Measurements from ENCODE around the gene TCL1A. TPM values are rescaled to one million over a fixed set of nuclear protein-coding genes. Genes with fewer than 3 reads are reported as not detected.

TCL1A gene
- total and polyA plus RNA-seq, 12 donors: 0.22 to 0.33 TPM; not detected in 10

GRCh38 chr14:95686935-95687334 is 27.0 kb downstream of the TCL1A start:
- H3K36me3 ChIP-seq (replicated peaks in 1 of 2): no peaks in the 10 kb centered on the region
- DNase-seq: no peak
- TF ChIP-seq POLR2A (IDR thresholded peaks at IDR 0.05): no peak
- TF ChIP-seq, protein P1, sequence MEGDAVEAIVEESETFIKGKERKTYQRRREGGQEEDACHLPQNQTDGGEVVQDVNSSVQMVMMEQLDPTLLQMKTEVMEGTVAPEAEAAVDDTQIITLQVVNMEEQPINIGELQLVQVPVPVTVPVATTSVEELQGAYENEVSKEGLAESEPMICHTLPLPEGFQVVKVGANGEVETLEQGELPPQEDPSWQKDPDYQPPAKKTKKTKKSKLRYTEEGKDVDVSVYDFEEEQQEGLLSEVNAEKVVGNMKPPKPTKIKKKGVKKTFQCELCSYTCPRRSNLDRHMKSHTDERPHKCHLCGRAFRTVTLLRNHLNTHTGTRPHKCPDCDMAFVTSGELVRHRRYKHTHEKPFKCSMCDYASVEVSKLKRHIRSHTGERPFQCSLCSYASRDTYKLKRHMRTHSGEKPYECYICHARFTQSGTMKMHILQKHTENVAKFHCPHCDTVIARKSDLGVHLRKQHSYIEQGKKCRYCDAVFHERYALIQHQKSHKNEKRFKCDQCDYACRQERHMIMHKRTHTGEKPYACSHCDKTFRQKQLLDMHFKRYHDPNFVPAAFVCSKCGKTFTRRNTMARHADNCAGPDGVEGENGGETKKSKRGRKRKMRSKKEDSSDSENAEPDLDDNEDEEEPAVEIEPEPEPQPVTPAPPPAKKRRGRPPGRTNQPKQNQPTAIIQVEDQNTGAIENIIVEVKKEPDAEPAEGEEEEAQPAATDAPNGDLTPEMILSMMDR (IDR thresholded peaks at IDR 0.05): no peak
- WGBS, 4 donors: 59 to 86% (median 72%) methylated on average over 2 of the region's 2 CpGs
- no peaks in the 10 kb centered on the region for H3K4me1 ChIP-seq (replicated peaks in 1 of 2)
- no peaks in the 10 kb centered on the region for H3K27me3 ChIP-seq
- H3K4me3 ChIP-seq: no peak overlapping the region
- intact Hi-C loops (cut with DNase I): loop anchor here in 1 of 2 donors (5.0 to 10.0 kb wide), 2 partner anchors 80 to 308 kb away; no protein-coding TSS in a partner anchor
- no peaks in the 10 kb centered on the region for H3K9me3 ChIP-seq (replicated peaks in 1 of 3)
- no peak overlapping the region for H3K27ac ChIP-seq

DNA sequence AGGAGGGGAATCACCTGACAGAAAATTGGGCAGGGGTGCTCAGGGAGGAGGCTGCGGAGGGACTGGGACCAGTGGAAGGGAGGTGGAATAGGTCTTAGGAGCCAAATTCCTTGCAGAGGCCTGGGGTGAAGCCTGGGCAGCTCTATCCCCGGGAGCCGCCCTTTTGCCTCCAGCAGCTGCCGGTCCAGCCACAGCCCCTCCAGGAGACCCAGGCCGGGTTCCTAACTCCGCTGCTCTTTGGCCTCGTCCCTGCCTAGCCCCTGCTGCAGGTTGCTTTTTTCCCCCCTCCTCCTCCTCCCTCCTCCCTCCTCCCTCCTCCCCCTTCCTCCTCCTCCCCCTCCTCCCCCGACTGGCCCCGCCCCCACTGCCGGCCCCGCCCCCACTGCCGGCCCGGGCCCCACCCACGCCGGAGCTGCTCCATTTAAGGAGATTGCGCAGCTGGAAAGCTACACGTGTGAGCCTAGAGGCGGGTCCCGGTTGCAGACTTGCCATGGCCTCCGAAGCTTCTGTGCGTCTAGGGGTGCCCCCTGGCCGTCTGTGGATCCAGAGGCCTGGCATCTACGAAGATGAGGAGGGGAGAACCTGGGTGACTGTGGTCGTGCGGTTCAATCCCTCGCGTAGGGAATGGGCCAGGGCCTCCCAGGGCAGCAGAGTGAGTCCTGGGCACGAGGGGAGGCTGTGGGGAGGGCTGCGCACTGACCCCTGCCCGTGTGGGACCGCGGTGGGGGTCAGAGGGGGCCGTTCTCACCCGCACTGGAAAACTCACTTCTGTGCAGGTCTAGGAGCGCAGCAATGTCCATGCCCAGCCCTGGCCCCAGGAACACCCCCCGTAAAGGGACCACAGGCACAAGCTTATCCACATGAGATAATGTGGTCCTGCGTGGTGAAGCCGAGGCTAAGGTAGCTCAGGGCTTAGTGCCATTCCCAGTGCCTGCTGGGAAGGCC is 27.7 kb downstream of the TCL1A start, which contains the start of gene TCL1B:
TSS of gene TCL1B (plus strand) at position 449 of the 945 bp plus-strand sequence. CDS start at position 491, 42 bp downstream.
- Histone ChIP-seq H3K27ac (no peak within 1 kb of the TSS), H3K4me3 (no peak within 1 kb of the TSS), H3K9me3 (replicated peaks in 1 of 3) (no peaks in the 10 kb centered on the region), H3K4me1 (replicated peaks in 1 of 2) (no peaks in the 10 kb centered on the region), H3K36me3 (replicated peaks in 1 of 2) (no peaks in the 10 kb centered on the region), H3K27me3 (no peaks in the 10 kb centered on the region)
- no peak for DNase-seq
- TF ChIP-seq POLR2A (IDR thresholded peaks at IDR 0.05): no peak
- TF ChIP-seq, protein P1 (IDR thresholded peaks at IDR 0.05): no peak
- intact Hi-C loops (cut with DNase I): loop anchor here in 1 of 2 donors (5.0 to 10.0 kb wide), 2 partner anchors 79 to 309 kb away; no protein-coding TSS in a partner anchor
- 66 to 87% (median 83%) methylated on average over 15 to 34 of the region's 38 CpGs for WGBS, 4 donors

GRCh38 chr14:95683793-95684192 is 30.1 kb downstream of the TCL1A start:
- 67 to 96% (median 74%) methylated on average over 3 to 4 of the region's 4 CpGs for WGBS, 4 donors

DNA sequence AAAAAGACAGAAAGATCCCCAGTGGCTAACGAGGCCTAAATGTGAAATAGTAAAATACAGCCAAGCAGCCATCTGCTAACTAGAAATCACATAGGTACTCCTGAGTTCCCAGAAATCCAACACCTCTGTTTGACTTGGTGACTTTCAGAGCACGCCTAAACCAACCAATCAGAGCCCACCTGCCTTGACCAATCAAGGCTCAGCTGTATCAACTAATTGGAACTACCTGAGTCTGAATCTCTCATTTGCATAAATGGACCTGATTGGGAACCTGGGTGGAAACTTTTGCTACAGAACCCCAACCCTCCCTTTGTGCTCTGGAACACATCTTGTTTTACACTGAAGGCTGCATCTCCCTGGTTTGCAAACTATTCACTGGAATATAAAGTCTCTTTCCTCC is 32.8 kb downstream of the TCL1A start:
- H3K4me3 ChIP-seq: no peak overlapping the region
- WGBS, 4 donors: 87 to 91% (median 90%) methylated on average over 2 of the region's 2 CpGs
- peaks cover 5 to 19% of the 10 kb centered on the region in 2 donors for H3K4me1 ChIP-seq (replicated peaks in 1 of 2)
- intact Hi-C loops (cut with DNase I): loop anchor here (5.0 to 10.0 kb wide), 3 partner anchors 74 to 314 kb away; no protein-coding TSS in a partner anchor
- H3K27me3 ChIP-seq: no peaks in the 10 kb centered on the region
- TF ChIP-seq, protein P1 (IDR thresholded peaks at IDR 0.05): no peak
- TF ChIP-seq POLR2A (IDR thresholded peaks at IDR 0.05): no peak
- DNase-seq: peak in 1 of 7 donors; percentile 2
- no peak overlapping the region for H3K27ac ChIP-seq
- H3K36me3 ChIP-seq (replicated peaks in 1 of 2): no peaks in the 10 kb centered on the region
- H3K9me3 ChIP-seq (replicated peaks in 1 of 3): no peaks in the 10 kb centered on the region

More at GRCh38 chr14:95683793-95684192, 30.1 kb downstream of the TCL1A start:
- intact Hi-C loops (cut with DNase I): loop anchor here (5.0 to 10.0 kb wide), 3 partner anchors 76 to 311 kb away; no protein-coding TSS in a partner anchor
- Histone ChIP-seq H3K4me1 (replicated peaks in 1 of 2) (peaks cover 0 to 8% of the 10 kb centered on the region in 2 donors), H3K36me3 (replicated peaks in 1 of 2) (no peaks in the 10 kb centered on the region), H3K9me3 (replicated peaks in 1 of 3) (no peaks in the 10 kb centered on the region), H3K27ac (no peak overlapping the region), H3K4me3 (no peak overlapping the region), H3K27me3 (no peaks in the 10 kb centered on the region)
- DNase-seq: peak in 5 of 7 donors; percentile 44 to 69 (median 52)
- TF ChIP-seq, protein P1 (IDR thresholded peaks at IDR 0.05): peak; percentile 35 to 81 (median 65)
- no peak for TF ChIP-seq POLR2A (IDR thresholded peaks at IDR 0.05)

Data from adrenal gland (tissue), 12 donors.